AG04450 (cell line): ENCODE results near the gene PHC2. TPM values are rescaled to one million over a fixed set of nuclear protein-coding genes. Genes with fewer than 3 reads are reported as not detected.

ENCODE experiments used
- CTCF ChIA-PET: fragments of 300-600, 350-600 bp; formaldehyde crosslinking; extraction: SDS; loops from one replicate; lab custom pipeline; 2022; ENCODE audit warnings: antibody characterized with exemption, inconsistent platforms; lab: Charles Lee
- POLR2A ChIA-PET: fragments of 350-600 bp; formaldehyde crosslinking; extraction: SDS; loops from one replicate; lab custom pipeline; 2021; ENCODE audit warnings: antibody characterized with exemption, inconsistent platforms; lab: Yijun Ruan, JAX
- DNase-seq: peaks from one replicate; pipeline ENCODE4 v3.0.0-alpha.2; 2011; ENCODE audit warnings: low read depth, low spot score
- H3K27ac ChIP-seq: one replicate; pipeline ENCODE4 v1.5.1; 2012; ENCODE audit warnings: low read depth, low read length, control low read depth
- H3K27me3 ChIP-seq: one replicate; pipeline ENCODE4 v1.6.0; 2012; ENCODE audit warnings: low read length; ENCODE audit not compliant: control insufficient read depth, insufficient read depth
- H3K4me3 ChIP-seq: 2 replicates; pipeline ENCODE4 v1.5.1; 2011; ENCODE audit warnings: mild to moderate bottlenecking, low read depth, low read length, control low read depth
- H3K9me3 ChIP-seq: 2 replicates; pipeline ENCODE4 v1.5.1; 2012; ENCODE audit warnings: low read length; ENCODE audit not compliant: control insufficient read depth, insufficient read depth
- CTCF ChIP-seq: IDR thresholded peaks from 2 replicates; pipeline ENCODE4 v1.5.1; 2011; ENCODE audit warnings: low read depth, low read length, control low read depth, inconsistent platforms
- polyA plus RNA-seq: library from polyadenylated mRNA; depleted of rRNA; stranded (reverse); fragments of >200 nt; gene quantifications from 2 replicates; pipeline ENCODE4 v1.2.3, GENCODE V29; 2011

Gene PHC2
- polyA plus RNA-seq, 1 experiment, result 47.1 TPM

DNA sequence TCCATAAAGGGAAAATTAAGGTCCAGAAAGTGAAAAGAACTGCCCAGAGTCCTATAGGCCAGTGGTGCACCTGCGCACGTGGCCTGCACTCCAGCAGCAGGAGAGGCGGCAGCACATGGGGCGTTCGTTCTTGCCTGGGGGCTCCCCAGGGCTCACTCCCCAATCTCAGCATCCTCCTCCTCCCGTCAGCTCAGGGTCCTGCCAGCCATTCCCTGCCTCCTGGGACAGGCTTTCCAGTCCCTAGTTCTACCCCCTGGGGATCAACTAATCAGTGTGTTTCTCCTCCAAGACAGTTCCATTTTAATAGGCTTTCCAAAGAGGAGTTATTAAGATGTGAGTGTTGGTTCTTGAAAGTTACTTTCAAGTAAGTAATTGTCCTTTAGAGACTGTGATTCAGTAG lies 108.8 kb downstream of the PHC2 start:
- no peaks in the 10 kb centered on the region for H3K9me3 ChIP-seq
- H3K4me3 ChIP-seq, result no peak overlapping the region
- no peaks in the 10 kb centered on the region for H3K27me3 ChIP-seq
- ChIA-PET POLR2A (interaction anchor here (1.6 kb wide), 1 partner anchor 28 kb away, joined by 5 read pairs; no protein-coding TSS in a partner anchor), CTCF (interaction anchor here (2.1 to 4.2 kb wide), 3 partner anchors 26 to 149 kb away, joined by 7 to 23 read pairs (median 11); no protein-coding TSS in a partner anchor)
- no peak overlapping the region for H3K27ac ChIP-seq
- TF ChIP-seq CTCF, result no peak
- no peak for DNase-seq

- ChIA-PET CTCF (interaction anchor here (2.3 to 3.2 kb wide), 2 partner anchors 26 to 150 kb away, joined by 11 to 12 read pairs; no protein-coding TSS in a partner anchor), POLR2A (interaction anchor here (0.5 to 1.6 kb wide), 3 partner anchors 22 to 148 kb away, joined by 3 to 10 read pairs (median 5); no protein-coding TSS in a partner anchor)
- H3K9me3 ChIP-seq, result no peaks in the 10 kb centered on the region
- H3K27ac ChIP-seq, result no peak overlapping the region
- no peak for TF ChIP-seq CTCF
- no peak overlapping the region for H3K4me3 ChIP-seq
- no peak for DNase-seq
- no peaks in the 10 kb centered on the region for H3K27me3 ChIP-seq
Measured at GRCh38 chr1:33321178-33321577, 109.7 kb downstream of the PHC2 start.

DNA sequence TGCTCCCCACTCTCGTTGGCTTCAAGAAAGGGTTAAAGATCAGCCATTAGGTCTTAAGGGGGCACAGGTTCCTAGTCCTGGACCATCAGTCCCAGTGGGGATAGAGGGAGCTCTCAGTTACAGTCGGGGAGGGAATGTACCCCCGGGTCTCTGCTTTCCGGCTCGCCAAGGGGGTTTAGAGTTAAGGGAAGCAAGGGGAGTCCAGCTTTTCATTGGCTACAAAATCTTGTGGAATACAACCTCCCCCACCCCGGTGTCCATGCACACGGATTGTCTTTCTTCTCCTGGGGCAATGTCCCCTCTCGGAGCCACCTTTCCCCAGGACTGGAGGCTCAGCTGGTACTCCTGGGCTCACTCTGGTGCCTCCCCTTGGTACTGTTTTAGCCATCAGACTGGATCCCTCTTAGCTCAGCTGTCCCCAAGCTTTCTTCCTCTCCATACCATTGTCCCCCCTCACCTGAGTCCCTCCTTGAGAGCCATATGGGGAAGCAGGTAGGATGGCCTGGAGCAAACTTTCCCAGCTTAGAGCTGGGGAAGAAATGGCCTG lies 110.2 kb downstream of the PHC2 start, which contains the start of gene A3GALT2:
Gene A3GALT2 (minus strand): TSS at position 480 of the 547 bp plus-strand sequence. CDS start 0 bp downstream, at position 480.
- Histone ChIP-seq H3K27me3 (no peaks in the 10 kb centered on the region), H3K4me3 (no peak within 1 kb of the TSS), H3K27ac (peak within 1 kb of the TSS; percentile 21), H3K9me3 (no peaks in the 10 kb centered on the region)
- DNase-seq, result no peak
- POLR2A ChIA-PET, result interaction anchor here (0.9 to 1.6 kb wide), 2 partner anchors 29 to 148 kb away, joined by 3 to 5 read pairs; no protein-coding TSS in a partner anchor
- CTCF ChIA-PET, result interaction anchor here (2.3 to 3.2 kb wide), 2 partner anchors 25 to 150 kb away, joined by 11 to 12 read pairs; no protein-coding TSS in a partner anchor
- no peak for TF ChIP-seq CTCF

- Histone ChIP-seq H3K27ac (no peak overlapping the region), H3K9me3 (no peaks in the 10 kb centered on the region), H3K4me3 (no peak overlapping the region), H3K27me3 (no peaks in the 10 kb centered on the region)
- ChIA-PET POLR2A (interaction anchor here (0.6 to 1.6 kb wide), 3 partner anchors 23 to 30 kb away, joined by 3 to 5 read pairs (median 4); no protein-coding TSS in a partner anchor), CTCF (interaction anchor here (2.3 to 3.2 kb wide), 2 partner anchors 25 to 151 kb away, joined by 11 to 12 read pairs; no protein-coding TSS in a partner anchor)
- no peak for TF ChIP-seq CTCF
- no peak for DNase-seq
Measured at GRCh38 chr1:33319949-33320618, 110.8 kb downstream of the PHC2 start.
